Measurements from ENCODE around the gene CNTN5. TPM values are rescaled to one million over a fixed set of nuclear protein-coding genes. Genes with fewer than 3 reads are reported as not detected.

Gene CNTN5
- polyA plus RNA-seq, 1 of the 3 experiments (the other 2 are of a cell fraction), result not detected

DNA sequence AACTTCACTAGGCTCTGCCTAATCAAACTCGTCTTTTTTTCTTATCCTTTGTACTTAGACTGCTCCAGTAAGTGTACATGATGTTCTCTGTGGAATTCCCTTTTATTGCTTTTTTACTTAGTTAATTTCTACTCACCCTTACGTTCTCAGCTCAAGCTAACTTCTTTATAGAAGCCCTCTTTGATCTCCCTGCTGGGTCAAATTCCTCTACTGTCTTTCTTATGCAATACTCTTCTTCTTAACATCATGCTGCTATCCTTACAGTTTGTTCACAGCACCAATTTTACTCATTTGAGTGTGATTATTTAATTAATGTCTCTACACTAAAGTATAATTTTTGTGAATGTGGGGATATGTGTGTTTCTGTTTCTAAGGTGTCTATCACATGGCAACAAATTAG is 498.3 kb downstream of the CNTN5 start (continued):
- TF ChIP-seq, protein P1, sequence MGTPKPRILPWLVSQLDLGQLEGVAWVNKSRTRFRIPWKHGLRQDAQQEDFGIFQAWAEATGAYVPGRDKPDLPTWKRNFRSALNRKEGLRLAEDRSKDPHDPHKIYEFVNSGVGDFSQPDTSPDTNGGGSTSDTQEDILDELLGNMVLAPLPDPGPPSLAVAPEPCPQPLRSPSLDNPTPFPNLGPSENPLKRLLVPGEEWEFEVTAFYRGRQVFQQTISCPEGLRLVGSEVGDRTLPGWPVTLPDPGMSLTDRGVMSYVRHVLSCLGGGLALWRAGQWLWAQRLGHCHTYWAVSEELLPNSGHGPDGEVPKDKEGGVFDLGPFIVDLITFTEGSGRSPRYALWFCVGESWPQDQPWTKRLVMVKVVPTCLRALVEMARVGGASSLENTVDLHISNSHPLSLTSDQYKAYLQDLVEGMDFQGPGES (IDR thresholded peaks at IDR 0.05; ENCODE audit: low read depth, low read length), result no peak
- TF ChIP-seq, protein P2, sequence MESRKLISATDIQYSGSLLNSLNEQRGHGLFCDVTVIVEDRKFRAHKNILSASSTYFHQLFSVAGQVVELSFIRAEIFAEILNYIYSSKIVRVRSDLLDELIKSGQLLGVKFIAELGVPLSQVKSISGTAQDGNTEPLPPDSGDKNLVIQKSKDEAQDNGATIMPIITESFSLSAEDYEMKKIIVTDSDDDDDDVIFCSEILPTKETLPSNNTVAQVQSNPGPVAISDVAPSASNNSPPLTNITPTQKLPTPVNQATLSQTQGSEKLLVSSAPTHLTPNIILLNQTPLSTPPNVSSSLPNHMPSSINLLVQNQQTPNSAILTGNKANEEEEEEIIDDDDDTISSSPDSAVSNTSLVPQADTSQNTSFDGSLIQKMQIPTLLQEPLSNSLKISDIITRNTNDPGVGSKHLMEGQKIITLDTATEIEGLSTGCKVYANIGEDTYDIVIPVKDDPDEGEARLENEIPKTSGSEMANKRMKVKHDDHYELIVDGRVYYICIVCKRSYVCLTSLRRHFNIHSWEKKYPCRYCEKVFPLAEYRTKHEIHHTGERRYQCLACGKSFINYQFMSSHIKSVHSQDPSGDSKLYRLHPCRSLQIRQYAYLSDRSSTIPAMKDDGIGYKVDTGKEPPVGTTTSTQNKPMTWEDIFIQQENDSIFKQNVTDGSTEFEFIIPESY (IDR thresholded peaks at IDR 0.05; ENCODE audit: borderline replicate concordance, low read depth), result no peak
- no peak for TF ChIP-seq TEAD4 (IDR thresholded peaks at IDR 0.05; ENCODE audit: borderline replicate concordance, insufficient read depth)
- TF ChIP-seq, protein P3, sequence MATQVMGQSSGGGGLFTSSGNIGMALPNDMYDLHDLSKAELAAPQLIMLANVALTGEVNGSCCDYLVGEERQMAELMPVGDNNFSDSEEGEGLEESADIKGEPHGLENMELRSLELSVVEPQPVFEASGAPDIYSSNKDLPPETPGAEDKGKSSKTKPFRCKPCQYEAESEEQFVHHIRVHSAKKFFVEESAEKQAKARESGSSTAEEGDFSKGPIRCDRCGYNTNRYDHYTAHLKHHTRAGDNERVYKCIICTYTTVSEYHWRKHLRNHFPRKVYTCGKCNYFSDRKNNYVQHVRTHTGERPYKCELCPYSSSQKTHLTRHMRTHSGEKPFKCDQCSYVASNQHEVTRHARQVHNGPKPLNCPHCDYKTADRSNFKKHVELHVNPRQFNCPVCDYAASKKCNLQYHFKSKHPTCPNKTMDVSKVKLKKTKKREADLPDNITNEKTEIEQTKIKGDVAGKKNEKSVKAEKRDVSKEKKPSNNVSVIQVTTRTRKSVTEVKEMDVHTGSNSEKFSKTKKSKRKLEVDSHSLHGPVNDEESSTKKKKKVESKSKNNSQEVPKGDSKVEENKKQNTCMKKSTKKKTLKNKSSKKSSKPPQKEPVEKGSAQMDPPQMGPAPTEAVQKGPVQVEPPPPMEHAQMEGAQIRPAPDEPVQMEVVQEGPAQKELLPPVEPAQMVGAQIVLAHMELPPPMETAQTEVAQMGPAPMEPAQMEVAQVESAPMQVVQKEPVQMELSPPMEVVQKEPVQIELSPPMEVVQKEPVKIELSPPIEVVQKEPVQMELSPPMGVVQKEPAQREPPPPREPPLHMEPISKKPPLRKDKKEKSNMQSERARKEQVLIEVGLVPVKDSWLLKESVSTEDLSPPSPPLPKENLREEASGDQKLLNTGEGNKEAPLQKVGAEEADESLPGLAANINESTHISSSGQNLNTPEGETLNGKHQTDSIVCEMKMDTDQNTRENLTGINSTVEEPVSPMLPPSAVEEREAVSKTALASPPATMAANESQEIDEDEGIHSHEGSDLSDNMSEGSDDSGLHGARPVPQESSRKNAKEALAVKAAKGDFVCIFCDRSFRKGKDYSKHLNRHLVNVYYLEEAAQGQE (IDR thresholded peaks at IDR 0.05; ENCODE audit: low read depth, low read length), result no peak

DNA sequence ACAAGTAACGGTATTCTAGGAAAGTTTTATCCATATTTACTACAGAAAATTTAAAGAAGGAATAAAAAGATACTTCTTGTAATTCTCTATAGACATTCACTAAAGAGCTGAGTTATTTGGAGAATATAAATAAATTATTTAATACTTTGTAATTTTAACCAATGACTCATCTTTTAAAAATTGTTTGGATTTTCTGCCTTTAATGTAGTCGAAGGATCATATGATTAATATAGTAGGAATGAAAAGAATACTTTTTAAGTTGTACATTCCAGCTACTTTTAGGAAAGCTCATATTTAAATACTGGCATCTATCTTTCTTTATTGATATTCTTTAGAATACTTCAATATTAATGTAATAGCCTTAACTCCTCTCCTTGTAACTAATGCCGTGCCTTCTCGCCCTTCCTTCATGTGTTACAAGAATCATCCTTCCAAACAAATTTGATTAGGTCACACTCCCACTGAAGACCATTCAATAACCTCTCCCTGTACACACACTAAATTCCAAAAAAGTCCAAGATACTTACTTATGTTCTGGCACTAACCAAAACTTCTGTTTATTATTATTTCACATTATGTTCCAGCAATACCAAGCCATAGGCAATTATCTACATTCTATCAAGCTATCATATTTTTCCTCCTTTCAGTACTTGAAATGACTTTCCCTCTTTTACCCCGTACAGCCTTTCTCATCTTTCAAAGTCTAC is 501.9 kb downstream of the CNTN5 start:
- TF ChIP-seq FOSL2 (IDR thresholded peaks at IDR 0.05; ENCODE audit: borderline replicate concordance, low read depth) (no peak), SIN3A (IDR thresholded peaks at IDR 0.05; ENCODE audit: borderline replicate concordance, low read depth, low read length) (no peak), RFX5 (IDR thresholded peaks at IDR 0.05; ENCODE audit: low read length) (no peak), MEF2A (IDR thresholded peaks at IDR 0.05; ENCODE audit: borderline replicate concordance, low read depth) (no peak), FOXJ3 (CRISPR knock-in tag; IDR thresholded peaks at IDR 0.05) (no peak), RAD21 (IDR thresholded peaks at IDR 0.05; ENCODE audit: low read length) (no peak), NRF1 (IDR thresholded peaks at IDR 0.05; ENCODE audit: low read depth, low read length) (no peak), SMC3 (IDR thresholded peaks at IDR 0.05; ENCODE audit: low read depth, low read length) (no peak), GABPA (IDR thresholded peaks at IDR 0.05; ENCODE audit: low read depth) (no peak), NFIC (IDR thresholded peaks at IDR 0.05; ENCODE audit: borderline replicate concordance) (no peak), JUND (IDR thresholded peaks at IDR 0.05) (no peak)
- TF ChIP-seq, protein P2 (IDR thresholded peaks at IDR 0.05; ENCODE audit: borderline replicate concordance, low read depth), result no peak
- TF ChIP-seq, protein P4, sequence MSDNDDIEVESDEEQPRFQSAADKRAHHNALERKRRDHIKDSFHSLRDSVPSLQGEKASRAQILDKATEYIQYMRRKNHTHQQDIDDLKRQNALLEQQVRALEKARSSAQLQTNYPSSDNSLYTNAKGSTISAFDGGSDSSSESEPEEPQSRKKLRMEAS (IDR thresholded peaks at IDR 0.05; ENCODE audit: low read depth), result no peak
- TF ChIP-seq, protein P5, sequence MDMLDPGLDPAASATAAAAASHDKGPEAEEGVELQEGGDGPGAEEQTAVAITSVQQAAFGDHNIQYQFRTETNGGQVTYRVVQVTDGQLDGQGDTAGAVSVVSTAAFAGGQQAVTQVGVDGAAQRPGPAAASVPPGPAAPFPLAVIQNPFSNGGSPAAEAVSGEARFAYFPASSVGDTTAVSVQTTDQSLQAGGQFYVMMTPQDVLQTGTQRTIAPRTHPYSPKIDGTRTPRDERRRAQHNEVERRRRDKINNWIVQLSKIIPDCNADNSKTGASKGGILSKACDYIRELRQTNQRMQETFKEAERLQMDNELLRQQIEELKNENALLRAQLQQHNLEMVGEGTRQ (IDR thresholded peaks at IDR 0.05; ENCODE audit: borderline replicate concordance, low read depth, low read length), result no peak
- TF ChIP-seq, protein P6, sequence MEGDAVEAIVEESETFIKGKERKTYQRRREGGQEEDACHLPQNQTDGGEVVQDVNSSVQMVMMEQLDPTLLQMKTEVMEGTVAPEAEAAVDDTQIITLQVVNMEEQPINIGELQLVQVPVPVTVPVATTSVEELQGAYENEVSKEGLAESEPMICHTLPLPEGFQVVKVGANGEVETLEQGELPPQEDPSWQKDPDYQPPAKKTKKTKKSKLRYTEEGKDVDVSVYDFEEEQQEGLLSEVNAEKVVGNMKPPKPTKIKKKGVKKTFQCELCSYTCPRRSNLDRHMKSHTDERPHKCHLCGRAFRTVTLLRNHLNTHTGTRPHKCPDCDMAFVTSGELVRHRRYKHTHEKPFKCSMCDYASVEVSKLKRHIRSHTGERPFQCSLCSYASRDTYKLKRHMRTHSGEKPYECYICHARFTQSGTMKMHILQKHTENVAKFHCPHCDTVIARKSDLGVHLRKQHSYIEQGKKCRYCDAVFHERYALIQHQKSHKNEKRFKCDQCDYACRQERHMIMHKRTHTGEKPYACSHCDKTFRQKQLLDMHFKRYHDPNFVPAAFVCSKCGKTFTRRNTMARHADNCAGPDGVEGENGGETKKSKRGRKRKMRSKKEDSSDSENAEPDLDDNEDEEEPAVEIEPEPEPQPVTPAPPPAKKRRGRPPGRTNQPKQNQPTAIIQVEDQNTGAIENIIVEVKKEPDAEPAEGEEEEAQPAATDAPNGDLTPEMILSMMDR (IDR thresholded peaks at IDR 0.05), result no peak
- CTCF ChIA-PET, result no interaction called here
- no peaks in the 10 kb centered on the region for H3K9me3 ChIP-seq
- H4K20me1 ChIP-seq (ENCODE audit: insufficient read depth), result no peaks in the 10 kb centered on the region
- H3K4me3 ChIP-seq (ENCODE audit: low read depth in 2 of 2, low read length in 1 of 2), result no peak overlapping the region
- H3K27me3 ChIP-seq (ENCODE audit: insufficient read depth), result no peaks in the 10 kb centered on the region
- H3K27ac ChIP-seq (ENCODE audit: low read depth in 2 of 2, low read length in 1 of 2), result no peak overlapping the region
- no peak for DNase-seq
- H3K9me2 ChIP-seq, result no peaks in the 10 kb centered on the region
- H3K36me3 ChIP-seq (replicated peaks in 1 of 2; ENCODE audit: control insufficient read depth in 1 of 2, insufficient read depth in 2 of 2, low read length in 1 of 2), result no peaks in the 10 kb centered on the region
- H3K9ac ChIP-seq, result no peak overlapping the region
- no peak overlapping the region for H2AFZ ChIP-seq (ENCODE audit: low read depth)
- H3F3A ChIP-seq (replicated peaks; ENCODE audit: insufficient read depth), result no peaks in the 10 kb centered on the region
- H3K4me2 ChIP-seq, result no peak overlapping the region
- H3K4me1 ChIP-seq (ENCODE audit: control insufficient read depth in 1 of 2, insufficient read depth in 2 of 2, low read depth in 1 of 2, low read length in 1 of 2), result no peaks in the 10 kb centered on the region
- H3K79me2 ChIP-seq (ENCODE audit: insufficient read depth), result no peaks in the 10 kb centered on the region
- POLR2A ChIA-PET, result no interaction called here
- 4% methylated on average over 5 of the region's 5 CpGs for WGBS (ENCODE audit: low lambda C conversion rate)

All from SK-N-SH (cell line).